ENCODE measurements around the gene CREB3L2. TPM values are rescaled to one million over a fixed set of nuclear protein-coding genes. Genes with fewer than 3 reads are reported as not detected.

Gene CREB3L2
- total and polyA plus RNA-seq, 2 of the 8 experiments (the other 6 are each of a cell fraction or from before 2014, with no cell fraction given), result 14.4 to 48.3 TPM

DNA sequence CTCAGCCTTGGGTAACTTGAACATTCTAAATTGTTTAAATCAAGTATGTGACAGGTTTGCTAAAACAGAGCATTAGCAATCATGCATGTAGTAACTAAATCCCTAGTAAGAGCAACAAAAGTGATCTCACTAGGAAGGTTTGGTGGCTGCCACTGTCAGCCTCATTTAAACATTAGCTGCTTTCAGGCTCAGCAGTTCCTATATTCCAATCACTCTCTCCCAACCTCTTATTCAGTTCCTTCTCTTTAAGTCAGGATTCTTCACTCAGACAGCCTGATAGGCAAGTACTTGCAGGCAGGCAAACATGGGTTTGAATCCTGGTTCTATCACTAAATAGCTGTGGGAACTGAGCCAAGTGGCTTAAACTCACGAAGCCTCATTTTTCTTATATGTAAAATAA is 3.6 kb downstream of the CREB3L2 start (continued):
- TF ChIP-seq, protein P1, sequence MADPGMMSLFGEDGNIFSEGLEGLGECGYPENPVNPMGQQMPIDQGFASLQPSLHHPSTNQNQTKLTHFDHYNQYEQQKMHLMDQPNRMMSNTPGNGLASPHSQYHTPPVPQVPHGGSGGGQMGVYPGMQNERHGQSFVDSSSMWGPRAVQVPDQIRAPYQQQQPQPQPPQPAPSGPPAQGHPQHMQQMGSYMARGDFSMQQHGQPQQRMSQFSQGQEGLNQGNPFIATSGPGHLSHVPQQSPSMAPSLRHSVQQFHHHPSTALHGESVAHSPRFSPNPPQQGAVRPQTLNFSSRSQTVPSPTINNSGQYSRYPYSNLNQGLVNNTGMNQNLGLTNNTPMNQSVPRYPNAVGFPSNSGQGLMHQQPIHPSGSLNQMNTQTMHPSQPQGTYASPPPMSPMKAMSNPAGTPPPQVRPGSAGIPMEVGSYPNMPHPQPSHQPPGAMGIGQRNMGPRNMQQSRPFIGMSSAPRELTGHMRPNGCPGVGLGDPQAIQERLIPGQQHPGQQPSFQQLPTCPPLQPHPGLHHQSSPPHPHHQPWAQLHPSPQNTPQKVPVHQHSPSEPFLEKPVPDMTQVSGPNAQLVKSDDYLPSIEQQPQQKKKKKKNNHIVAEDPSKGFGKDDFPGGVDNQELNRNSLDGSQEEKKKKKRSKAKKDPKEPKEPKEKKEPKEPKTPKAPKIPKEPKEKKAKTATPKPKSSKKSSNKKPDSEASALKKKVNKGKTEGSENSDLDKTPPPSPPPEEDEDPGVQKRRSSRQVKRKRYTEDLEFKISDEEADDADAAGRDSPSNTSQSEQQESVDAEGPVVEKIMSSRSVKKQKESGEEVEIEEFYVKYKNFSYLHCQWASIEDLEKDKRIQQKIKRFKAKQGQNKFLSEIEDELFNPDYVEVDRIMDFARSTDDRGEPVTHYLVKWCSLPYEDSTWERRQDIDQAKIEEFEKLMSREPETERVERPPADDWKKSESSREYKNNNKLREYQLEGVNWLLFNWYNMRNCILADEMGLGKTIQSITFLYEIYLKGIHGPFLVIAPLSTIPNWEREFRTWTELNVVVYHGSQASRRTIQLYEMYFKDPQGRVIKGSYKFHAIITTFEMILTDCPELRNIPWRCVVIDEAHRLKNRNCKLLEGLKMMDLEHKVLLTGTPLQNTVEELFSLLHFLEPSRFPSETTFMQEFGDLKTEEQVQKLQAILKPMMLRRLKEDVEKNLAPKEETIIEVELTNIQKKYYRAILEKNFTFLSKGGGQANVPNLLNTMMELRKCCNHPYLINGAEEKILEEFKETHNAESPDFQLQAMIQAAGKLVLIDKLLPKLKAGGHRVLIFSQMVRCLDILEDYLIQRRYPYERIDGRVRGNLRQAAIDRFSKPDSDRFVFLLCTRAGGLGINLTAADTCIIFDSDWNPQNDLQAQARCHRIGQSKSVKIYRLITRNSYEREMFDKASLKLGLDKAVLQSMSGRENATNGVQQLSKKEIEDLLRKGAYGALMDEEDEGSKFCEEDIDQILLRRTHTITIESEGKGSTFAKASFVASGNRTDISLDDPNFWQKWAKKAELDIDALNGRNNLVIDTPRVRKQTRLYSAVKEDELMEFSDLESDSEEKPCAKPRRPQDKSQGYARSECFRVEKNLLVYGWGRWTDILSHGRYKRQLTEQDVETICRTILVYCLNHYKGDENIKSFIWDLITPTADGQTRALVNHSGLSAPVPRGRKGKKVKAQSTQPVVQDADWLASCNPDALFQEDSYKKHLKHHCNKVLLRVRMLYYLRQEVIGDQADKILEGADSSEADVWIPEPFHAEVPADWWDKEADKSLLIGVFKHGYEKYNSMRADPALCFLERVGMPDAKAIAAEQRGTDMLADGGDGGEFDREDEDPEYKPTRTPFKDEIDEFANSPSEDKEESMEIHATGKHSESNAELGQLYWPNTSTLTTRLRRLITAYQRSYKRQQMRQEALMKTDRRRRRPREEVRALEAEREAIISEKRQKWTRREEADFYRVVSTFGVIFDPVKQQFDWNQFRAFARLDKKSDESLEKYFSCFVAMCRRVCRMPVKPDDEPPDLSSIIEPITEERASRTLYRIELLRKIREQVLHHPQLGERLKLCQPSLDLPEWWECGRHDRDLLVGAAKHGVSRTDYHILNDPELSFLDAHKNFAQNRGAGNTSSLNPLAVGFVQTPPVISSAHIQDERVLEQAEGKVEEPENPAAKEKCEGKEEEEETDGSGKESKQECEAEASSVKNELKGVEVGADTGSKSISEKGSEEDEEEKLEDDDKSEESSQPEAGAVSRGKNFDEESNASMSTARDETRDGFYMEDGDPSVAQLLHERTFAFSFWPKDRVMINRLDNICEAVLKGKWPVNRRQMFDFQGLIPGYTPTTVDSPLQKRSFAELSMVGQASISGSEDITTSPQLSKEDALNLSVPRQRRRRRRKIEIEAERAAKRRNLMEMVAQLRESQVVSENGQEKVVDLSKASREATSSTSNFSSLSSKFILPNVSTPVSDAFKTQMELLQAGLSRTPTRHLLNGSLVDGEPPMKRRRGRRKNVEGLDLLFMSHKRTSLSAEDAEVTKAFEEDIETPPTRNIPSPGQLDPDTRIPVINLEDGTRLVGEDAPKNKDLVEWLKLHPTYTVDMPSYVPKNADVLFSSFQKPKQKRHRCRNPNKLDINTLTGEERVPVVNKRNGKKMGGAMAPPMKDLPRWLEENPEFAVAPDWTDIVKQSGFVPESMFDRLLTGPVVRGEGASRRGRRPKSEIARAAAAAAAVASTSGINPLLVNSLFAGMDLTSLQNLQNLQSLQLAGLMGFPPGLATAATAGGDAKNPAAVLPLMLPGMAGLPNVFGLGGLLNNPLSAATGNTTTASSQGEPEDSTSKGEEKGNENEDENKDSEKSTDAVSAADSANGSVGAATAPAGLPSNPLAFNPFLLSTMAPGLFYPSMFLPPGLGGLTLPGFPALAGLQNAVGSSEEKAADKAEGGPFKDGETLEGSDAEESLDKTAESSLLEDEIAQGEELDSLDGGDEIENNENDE (IDR thresholded peaks at IDR 0.05; ENCODE audit: insufficient replicate concordance, low read length), result no peak
- TF ChIP-seq ZNF274 (IDR thresholded peaks at IDR 0.05; ENCODE audit: borderline replicate concordance, extremely low read depth, low read length) (no peak), JUND (IDR thresholded peaks at IDR 0.05; ENCODE audit: low read length) (no peak), NANOG (IDR thresholded peaks at IDR 0.05; ENCODE audit: insufficient read depth, low read depth, low read length, poor library complexity, severe bottlenecking) (no peak), NRF1 (IDR thresholded peaks at IDR 0.05; ENCODE audit: low read depth, low read length) (no peak), SAP30 (IDR thresholded peaks at IDR 0.05; ENCODE audit: insufficient read depth, insufficient replicate concordance, low read length) (no peak), BACH1 (IDR thresholded peaks at IDR 0.05; ENCODE audit: low read length) (no peak)
- TF ChIP-seq, protein P2, sequence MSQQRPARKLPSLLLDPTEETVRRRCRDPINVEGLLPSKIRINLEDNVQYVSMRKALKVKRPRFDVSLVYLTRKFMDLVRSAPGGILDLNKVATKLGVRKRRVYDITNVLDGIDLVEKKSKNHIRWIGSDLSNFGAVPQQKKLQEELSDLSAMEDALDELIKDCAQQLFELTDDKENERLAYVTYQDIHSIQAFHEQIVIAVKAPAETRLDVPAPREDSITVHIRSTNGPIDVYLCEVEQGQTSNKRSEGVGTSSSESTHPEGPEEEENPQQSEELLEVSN (IDR thresholded peaks at IDR 0.05), result no peak
- TF ChIP-seq, protein P3, sequence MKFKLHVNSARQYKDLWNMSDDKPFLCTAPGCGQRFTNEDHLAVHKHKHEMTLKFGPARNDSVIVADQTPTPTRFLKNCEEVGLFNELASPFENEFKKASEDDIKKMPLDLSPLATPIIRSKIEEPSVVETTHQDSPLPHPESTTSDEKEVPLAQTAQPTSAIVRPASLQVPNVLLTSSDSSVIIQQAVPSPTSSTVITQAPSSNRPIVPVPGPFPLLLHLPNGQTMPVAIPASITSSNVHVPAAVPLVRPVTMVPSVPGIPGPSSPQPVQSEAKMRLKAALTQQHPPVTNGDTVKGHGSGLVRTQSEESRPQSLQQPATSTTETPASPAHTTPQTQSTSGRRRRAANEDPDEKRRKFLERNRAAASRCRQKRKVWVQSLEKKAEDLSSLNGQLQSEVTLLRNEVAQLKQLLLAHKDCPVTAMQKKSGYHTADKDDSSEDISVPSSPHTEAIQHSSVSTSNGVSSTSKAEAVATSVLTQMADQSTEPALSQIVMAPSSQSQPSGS (IDR thresholded peaks at IDR 0.05; ENCODE audit: low read length), result no peak
